Activated CD8-positive, alpha-beta memory T cell treated with anti-CD3 and anti-CD28 coated beads for 4 hours (primary cell): ENCODE results near the gene EPS15.

ENCODE experiments used
- DNase-seq, 2 donors: peaks; one replicate each; pipeline ENCODE4 v3.0.0-alpha.2; 2020; ENCODE audit warnings: low read depth in 2 of 2

EPS15 gene

GRCh38 chr1:51381964-51382363 is 137.1 kb downstream of the EPS15 start:
- no peak for DNase-seq

DNA sequence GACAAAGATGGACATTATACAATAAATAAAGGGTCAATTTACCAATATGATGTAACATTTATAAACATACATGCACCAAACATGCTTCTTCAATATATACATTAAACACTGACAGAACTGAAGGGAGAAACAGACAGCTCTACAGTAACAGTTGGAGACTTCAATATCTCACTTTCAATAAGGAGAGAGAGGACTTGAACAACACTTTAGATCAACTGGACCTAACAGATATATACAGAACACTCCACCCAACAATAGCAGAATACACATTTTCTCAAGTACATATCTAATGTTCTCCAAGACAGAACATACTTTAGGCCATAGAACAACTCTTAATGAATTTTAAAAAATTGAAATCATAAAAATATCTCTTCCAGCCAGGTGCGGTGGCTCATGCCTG is 138.1 kb downstream of the EPS15 start:
- no peak for DNase-seq

DNA sequence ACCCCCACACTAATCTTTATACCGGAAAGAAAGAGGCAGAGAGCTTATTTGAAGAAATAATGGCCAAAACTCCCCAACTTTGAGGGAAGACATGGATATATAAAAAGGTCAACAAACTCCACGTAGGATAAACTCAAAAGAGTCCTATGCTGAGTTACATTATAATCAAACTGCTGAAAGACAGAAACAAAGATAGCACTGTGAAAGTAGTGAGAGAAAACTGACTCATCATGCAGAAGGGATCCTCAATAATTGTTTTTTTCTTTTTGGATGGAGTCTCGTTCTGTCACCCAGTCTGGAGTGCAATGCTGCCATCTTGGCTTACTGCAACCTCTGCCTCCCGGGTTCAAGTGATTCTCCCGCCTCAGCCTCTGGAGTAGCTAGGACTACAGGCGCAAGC is 140.2 kb downstream of the EPS15 start:
- DNase-seq = no peak

DNA sequence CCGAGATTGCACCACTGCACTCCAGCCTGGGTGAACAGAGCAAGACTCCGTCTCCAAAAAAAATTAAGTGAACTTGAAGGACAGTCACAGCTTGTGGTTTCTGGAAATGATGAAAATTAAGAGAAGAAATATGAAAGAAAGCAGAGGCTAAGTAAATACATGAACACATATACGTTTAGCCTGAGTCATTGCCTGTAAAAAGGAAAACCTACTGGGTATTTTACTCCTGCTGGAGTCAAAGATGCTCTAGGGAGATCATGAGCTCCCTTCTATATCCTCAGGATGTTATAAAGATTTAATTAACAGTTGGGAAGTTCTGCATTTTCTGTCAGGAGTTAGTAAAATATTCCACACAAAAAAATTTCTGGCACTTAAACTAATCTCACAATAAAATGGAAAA is 145.2 kb downstream of the EPS15 start:
- DNase-seq = no peak

GRCh38 chr1:51372561-51372960 is 146.5 kb downstream of the EPS15 start:
- DNase-seq = no peak

GRCh38 chr1:51369171-51369570 is 149.9 kb downstream of the EPS15 start:
- DNase-seq = no peak

GRCh38 chr1:51365774-51366173 is 153.3 kb downstream of the EPS15 start:
- DNase-seq = no peak

- DNase-seq = no peak
These were observed 159.2 kb downstream of the EPS15 start for GRCh38 chr1:51359879-51360278.

GRCh38 chr1:51355382-51355781 is 163.7 kb downstream of the EPS15 start:
- no peak for DNase-seq

GRCh38 chr1:51354416-51354815 is 164.7 kb downstream of the EPS15 start:
- no peak for DNase-seq

DNA sequence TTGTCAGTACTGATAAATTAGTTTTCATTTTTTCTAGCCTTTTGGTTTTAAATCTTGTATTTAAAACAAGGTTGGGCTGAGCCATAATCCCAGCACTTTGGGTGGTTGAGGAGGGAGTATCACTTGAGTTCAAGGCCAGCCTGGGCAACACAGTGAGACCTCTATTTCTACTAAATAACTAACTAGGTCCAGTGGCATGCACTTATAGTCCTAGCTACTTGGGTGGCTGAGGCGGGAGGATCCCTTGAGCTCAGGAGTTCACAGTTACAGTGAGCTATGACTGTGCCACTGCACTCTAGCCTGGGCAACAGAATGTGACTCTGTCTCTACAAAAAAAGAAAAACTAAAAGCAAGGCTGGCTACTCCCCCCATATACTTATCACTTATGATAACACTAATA is 167.2 kb downstream of the EPS15 start:
- DNase-seq = no peak

- no peak for DNase-seq
These were observed 169.2 kb downstream of the EPS15 start for GRCh38 chr1:51349862-51350261.

GRCh38 chr1:51348147-51348527 is 170.9 kb downstream of the EPS15 start:
- DNase-seq = no peak

GRCh38 chr1:51347398-51348146 is 171.5 kb downstream of the EPS15 start:
- no peak for DNase-seq

DNA sequence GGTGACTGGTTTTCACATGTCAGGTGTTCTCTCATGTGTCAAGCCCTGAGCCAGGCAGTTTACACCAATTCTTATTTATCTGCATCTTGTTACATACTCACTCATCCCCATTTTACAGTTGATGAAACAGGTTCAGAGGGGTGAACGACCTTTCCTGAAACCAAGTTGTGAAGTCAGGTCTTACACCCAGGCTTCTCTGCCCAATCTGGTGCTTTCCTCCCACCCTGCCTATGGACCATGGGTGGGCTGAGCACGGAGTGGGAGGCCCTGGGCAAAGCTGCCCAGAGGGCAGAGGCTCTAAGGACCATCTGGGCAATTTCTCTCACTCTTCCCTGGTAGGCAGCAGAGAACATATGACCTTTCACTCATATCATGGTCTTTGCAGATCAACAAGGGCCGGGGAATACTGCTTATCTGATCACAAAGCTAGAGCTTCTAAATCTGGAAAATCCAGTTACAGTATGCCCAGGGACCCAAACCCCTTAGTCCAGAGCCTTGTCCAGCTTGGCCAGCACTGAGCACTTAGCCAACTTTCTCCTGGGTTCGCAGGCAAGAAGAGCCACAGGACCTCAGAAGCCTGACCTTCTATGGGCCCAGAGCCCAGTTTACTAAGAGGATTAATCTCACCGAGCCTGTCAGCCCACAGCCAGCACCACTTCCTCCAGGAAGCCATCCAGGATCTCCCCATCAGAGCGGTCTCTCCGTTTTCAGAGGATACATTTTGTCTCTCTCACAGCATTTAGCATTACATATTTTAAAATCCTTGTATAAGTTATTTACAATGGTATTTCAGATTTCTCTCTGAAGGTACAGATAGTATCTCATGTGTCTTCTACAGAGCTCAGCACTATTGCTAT is 172.8 kb downstream of the EPS15 start:
- DNase-seq = no peak

DNA sequence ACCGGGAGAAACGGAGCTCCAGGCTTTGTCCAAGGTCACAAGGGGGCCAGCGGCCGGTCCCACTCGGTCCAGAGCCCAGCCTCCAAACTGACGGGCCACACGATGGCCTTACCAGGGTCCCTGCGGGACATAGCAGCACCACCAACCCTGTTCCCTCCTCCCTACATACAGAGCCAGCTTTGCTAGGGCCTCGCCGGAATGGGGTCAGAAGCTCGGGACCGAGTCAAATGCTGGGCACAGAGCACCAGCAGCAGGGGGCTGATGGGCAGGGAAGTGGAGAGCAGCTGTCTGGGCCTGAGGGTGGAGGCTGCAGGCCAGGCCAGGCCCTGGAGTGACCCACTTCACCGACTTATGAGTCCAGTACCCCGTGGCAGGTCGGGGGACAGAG is 173.8 kb downstream of the EPS15 start:
- no peak for DNase-seq

DNA sequence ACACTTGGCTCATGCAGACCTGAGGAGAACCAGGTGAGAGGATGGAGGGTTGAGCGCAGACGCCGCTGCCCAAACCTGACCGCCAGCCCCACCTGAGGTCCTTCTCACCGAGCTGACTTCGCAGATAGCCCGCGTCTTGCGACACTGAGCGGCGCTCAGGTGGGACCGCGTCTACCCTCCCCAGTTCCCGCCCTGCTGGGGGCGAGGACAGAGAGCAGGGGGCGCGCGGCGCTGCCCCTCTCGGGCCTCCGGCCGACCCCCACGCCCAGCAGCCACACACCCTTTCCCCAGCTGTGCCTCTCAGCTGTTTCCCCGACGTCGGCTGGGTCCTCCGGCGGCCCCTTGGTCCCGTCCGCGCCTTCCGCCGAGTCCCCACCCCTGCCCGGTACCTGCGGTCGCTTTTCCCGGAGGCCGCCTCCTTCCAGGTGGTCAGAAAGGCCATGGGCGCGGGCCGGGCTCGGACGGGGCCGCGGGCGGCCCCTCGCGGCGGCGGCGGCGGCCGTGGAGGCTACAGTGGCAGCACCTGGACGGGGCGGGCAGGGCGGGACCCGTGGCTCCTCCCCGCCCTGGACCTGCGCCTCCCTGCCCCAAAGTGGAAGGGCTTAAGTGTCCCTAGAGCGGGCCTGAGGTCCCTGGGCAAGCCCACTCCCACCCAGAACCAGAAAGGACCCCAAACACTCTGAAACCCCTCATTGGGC is 174.3 kb downstream of the EPS15 start:
- DNase-seq = no peak

- no peak for DNase-seq
These were observed 174.8 kb downstream of the EPS15 start for GRCh38 chr1:51344276-51344601.

- no peak for DNase-seq
These were observed 175.4 kb downstream of the EPS15 start for GRCh38 chr1:51343624-51344023.

DNA sequence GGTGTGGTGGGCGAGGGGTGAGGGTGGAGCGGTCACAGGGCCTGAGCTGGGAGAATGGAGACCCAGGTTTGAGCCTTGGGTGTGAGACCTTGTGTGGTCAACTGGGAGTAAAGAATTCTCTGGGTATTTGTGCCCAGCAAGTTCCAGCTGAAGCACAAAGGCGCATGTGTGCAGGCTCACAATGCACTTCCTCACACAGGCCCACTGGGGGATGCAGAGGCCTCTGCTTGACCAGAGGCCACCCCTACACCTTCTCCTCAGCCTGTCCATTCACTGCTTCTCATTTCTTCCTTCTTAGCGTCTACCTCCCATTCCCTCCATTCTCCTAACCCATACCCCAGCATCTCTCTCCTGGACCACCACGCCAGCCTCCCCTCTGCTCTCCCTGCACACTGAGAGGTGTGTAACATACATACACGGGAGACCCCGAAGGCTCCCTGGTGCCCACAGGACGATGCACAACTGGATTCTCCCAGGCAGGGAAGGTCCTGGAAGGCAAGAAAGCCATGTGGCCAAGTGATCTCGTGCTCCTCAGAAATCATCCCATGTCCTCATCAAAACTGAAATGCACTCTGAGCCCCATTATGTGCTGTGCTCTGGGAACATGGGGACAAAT is 176.4 kb downstream of the EPS15 start:
- DNase-seq = no peak

DNA sequence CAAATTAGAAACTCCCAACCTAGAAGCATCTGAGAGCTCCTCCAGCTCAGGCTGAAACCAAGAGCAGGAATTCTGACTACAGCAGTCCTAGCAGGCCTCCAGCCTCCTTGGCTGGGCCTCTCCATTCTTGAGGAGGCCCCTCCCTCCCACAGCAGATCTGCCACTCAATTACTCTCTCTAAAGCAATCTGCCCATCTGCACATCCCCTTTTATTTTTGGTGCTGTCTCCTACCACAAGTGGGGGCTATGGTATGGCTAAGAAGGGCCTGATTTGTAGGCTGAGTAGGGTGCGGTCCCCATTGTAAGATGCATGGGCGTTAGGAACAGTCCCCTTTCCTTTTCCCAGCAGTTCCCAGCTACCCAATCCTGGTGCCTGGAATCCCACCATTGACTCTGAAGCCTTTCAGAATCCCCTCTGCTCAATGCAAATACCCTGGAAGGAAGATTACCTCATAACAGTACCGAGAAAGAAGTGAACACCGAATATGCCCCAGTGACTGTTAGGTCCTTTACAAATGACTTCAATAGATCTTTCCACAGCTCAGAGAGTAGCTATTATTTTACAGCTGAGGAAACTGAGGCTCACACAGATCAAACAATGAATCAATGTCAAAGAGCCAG is 177.1 kb downstream of the EPS15 start:
- no peak for DNase-seq

GRCh38 chr1:51340380-51340779 is 178.7 kb downstream of the EPS15 start:
- no peak for DNase-seq
